Sigmoid colon (tissue), 3 donors: ENCODE results near the gene ELMO3.

ENCODE experiments used
- CTCF ChIP-seq, 4 experiments: fragments of 450-650 bp in 3 of 4; fragments of 200-600 bp in 1 of 4; IDR thresholded peaks; one replicate each; pipeline ENCODE4 v1.5.1; 2016 to 2019; ENCODE audit warnings: antibody characterized with exemption in 4 of 4, mild to moderate bottlenecking in 3 of 4, moderate library complexity in 2 of 4
- POLR2A ChIP-seq, 2 donors: fragments of 450-650 bp; IDR thresholded peaks; one replicate each; pipeline ENCODE4 v1.6.1; 2016; ENCODE audit warnings: antibody characterized with exemption in 2 of 2, mild to moderate bottlenecking in 2 of 2, moderate library complexity in 2 of 2

GRCh38 chr16:67246756-67247191, 47.8 kb downstream of the ELMO3 start:
- TF ChIP-seq CTCF (IDR thresholded peaks at IDR 0.05) (no peak), POLR2A (IDR thresholded peaks at IDR 0.05) (peak in 1 of 2 donors; percentile 45)
